NOMO-1 treated with DMSO at 0.1 percent for 48 hours (cell line): ENCODE data around the gene SNAI3.

Experiments used
- DNase-seq: peaks from one replicate; lab custom pipeline; 2025; ENCODE audit not compliant: unreplicated experiment; lab: John Stamatoyannopoulos, UW

The SNAI3 gene

GRCh38 chr16:88721815-88722755 lies 35.8 kb upstream of the SNAI3 start:
- DNase-seq: no peak

GRCh38 chr16:88721236-88721635 lies 34.9 kb upstream of the SNAI3 start:
- no peak for DNase-seq

- no peak for DNase-seq
Observed at GRCh38 chr16:88720396-88720970, 34.2 kb upstream of the SNAI3 start.

- DNase-seq: no peak
Observed at GRCh38 chr16:88719933-88720296, 33.6 kb upstream of the SNAI3 start.

GRCh38 chr16:88719267-88719932 lies 33.1 kb upstream of the SNAI3 start:
- no peak for DNase-seq

GRCh38 chr16:88718178-88718577 lies 31.9 kb upstream of the SNAI3 start:
- DNase-seq: no peak

- DNase-seq: no peak
Observed at GRCh38 chr16:88716601-88717001, 30.3 kb upstream of the SNAI3 start.

GRCh38 chr16:88716201-88716600 lies 29.9 kb upstream of the SNAI3 start:
- DNase-seq: no peak

GRCh38 chr16:88715312-88716190 lies 29.2 kb upstream of the SNAI3 start:
- no peak for DNase-seq

GRCh38 chr16:88714420-88715302 lies 28.4 kb upstream of the SNAI3 start:
- DNase-seq: no peak

GRCh38 chr16:88713568-88714419 lies 27.5 kb upstream of the SNAI3 start:
- no peak for DNase-seq

- DNase-seq: no peak
Observed at GRCh38 chr16:88713054-88713453, 26.7 kb upstream of the SNAI3 start.

- DNase-seq: no peak
Observed at GRCh38 chr16:88712362-88712979, 26.2 kb upstream of the SNAI3 start.

- no peak for DNase-seq
Observed at GRCh38 chr16:88711750-88712340, 25.5 kb upstream of the SNAI3 start.

- DNase-seq: no peak
Observed at GRCh38 chr16:88710556-88710955, 24.2 kb upstream of the SNAI3 start.

GRCh38 chr16:88706965-88707826 lies 20.9 kb upstream of the SNAI3 start:
- no peak for DNase-seq

- peak; percentile 74 for DNase-seq
Observed at GRCh38 chr16:88706229-88706964, 20.1 kb upstream of the SNAI3 start, which contains the start of the genes CTU2 and RNF166. TSS of gene CTU2 (plus strand) at chr16:88706503. CDS start at chr16:88706531, 28 bp downstream. TSS of gene RNF166 (minus strand) at chr16:88706408. CDS start at chr16:88706325, 83 bp downstream.
